Tibial artery (tissue), 4 donors: ENCODE results near the gene SMIM17.
A peak's percentile ranks its signal among the peaks of the same experiment; 100 is the strongest.

Experiments used
- DNase-seq, 2 donors: peaks; one replicate each; pipeline ENCODE4 v3.0.0-alpha.2; 2019
- H3K27ac ChIP-seq, 2 donors: fragments of 200-600 bp; sonication (generic) in 1 of 2; 1 replicate in 1 of 2; 2 replicates in 1 of 2; pipeline ENCODE4 v1.5.1; 2018 to 2019; ENCODE audit warnings: mild to moderate bottlenecking in 1 of 2
- H3K27me3 ChIP-seq, 2 donors: fragments of 200-600 bp; sonication (generic) in 1 of 2; one replicate each; pipeline versions ENCODE4 v1.5.1 to v1.6.0; 2016 to 2019
- H3K36me3 ChIP-seq, 3 donors: fragments of 200-600 bp; sonication (generic) in 2 of 3; one replicate each; pipeline ENCODE4 v1.5.1; 2016 to 2019; ENCODE audit warnings: mild to moderate bottlenecking in 2 of 3
- H3K4me1 ChIP-seq, 4 donors: fragments of 200-600 bp; sonication (generic) in 2 of 4; 1 replicate in 3 of 4; 2 replicates in 1 of 4; pipeline ENCODE4 v1.5.1; 2016 to 2019
- H3K4me3 ChIP-seq, 2 donors: fragments of 200-600 bp; sonication (generic) in 1 of 2; 1 replicate in 1 of 2; 2 replicates in 1 of 2; pipeline ENCODE4 v1.5.1; 2018 to 2019; ENCODE audit warnings: mild to moderate bottlenecking in 2 of 2
- H3K9me3 ChIP-seq, 3 donors: fragments of 200-600 bp; sonication (generic) in 1 of 3; one replicate each; pipeline ENCODE4 v1.5.1; 2016 to 2019
- intact Hi-C: fragments of 100-400 bp; cut with DNase I; formaldehyde crosslinking; loops from one replicate; pipeline ENCODE4 v1.15.0; 2023; ENCODE audit warnings: low total_unique reads
- TF ChIP-seq, protein P1 (sequence below), 2 experiments: fragments of 200-600 bp in 1 of 2; fragments of 450-650 bp in 1 of 2; IDR thresholded peaks; one replicate each; pipeline ENCODE4 v1.5.1; 2017 to 2019; ENCODE audit warnings: antibody characterized with exemption in 2 of 2, mild to moderate bottlenecking in 1 of 2, moderate library complexity in 1 of 2

The SMIM17 gene

DNA sequence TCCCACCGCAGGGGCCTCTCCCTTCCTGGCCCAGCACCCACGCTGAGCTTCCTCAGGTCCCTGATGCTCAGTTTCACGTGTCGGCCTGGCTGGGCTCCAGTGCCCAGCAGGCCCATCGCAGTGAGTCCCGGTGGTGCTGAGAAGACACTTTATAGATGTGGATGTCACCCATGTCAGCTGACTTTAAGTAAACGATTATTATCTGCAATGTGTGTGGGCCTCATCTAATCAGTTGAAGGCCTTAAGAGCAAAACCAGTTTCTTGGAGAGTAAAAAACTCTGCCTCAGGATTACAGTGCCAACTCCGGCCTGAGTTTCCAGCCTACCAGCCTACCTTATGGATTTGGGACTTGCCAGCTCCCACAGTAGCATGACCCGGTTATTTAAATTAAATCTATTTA is 17.3 kb upstream of the SMIM17 start:
- DNase-seq = no peak
- peaks cover 14 to 94% (median 40%) of the 10 kb centered on the region in 3 donors for H3K9me3 ChIP-seq
- no peak overlapping the region for H3K27ac ChIP-seq
- H3K4me3 ChIP-seq = no peak overlapping the region
- no peaks in the 10 kb centered on the region for H3K4me1 ChIP-seq
- H3K27me3 ChIP-seq = no peaks in the 10 kb centered on the region
- TF ChIP-seq, protein P1, sequence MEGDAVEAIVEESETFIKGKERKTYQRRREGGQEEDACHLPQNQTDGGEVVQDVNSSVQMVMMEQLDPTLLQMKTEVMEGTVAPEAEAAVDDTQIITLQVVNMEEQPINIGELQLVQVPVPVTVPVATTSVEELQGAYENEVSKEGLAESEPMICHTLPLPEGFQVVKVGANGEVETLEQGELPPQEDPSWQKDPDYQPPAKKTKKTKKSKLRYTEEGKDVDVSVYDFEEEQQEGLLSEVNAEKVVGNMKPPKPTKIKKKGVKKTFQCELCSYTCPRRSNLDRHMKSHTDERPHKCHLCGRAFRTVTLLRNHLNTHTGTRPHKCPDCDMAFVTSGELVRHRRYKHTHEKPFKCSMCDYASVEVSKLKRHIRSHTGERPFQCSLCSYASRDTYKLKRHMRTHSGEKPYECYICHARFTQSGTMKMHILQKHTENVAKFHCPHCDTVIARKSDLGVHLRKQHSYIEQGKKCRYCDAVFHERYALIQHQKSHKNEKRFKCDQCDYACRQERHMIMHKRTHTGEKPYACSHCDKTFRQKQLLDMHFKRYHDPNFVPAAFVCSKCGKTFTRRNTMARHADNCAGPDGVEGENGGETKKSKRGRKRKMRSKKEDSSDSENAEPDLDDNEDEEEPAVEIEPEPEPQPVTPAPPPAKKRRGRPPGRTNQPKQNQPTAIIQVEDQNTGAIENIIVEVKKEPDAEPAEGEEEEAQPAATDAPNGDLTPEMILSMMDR (IDR thresholded peaks at IDR 0.05) = no peak
- intact Hi-C loops = no loop called here
- peaks cover 50 to 69% (median 55%) of the 10 kb centered on the region in 3 donors for H3K36me3 ChIP-seq

DNA sequence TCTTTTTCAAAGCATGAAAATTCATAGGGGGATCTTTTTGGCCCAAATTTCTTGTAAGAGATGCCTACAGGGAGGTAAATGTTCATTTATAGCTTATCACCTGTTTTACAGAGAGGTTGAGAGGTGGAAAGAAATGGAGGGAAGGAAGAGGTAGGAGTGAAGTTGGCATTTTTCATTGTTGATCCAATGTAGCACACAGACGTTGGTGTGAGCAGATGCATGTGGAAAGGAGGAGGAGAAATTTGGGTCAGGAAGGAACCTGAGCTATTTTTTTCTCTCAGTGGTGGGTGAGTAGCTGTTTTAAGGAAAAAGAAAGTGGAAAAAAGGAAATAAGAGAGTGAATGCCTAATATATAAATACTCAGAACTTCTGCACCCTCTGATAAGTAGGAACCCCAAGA is 9.9 kb upstream of the SMIM17 start:
- TF ChIP-seq, protein P1 (IDR thresholded peaks at IDR 0.05) = no peak
- H3K36me3 ChIP-seq = peaks cover 0 to 29% (median 2%) of the 10 kb centered on the region in 3 donors
- no peak overlapping the region for H3K27ac ChIP-seq
- intact Hi-C loops = no loop called here
- no peak for DNase-seq
- no peaks in the 10 kb centered on the region for H3K4me1 ChIP-seq
- H3K4me3 ChIP-seq = no peak overlapping the region
- no peaks in the 10 kb centered on the region for H3K27me3 ChIP-seq
- H3K9me3 ChIP-seq = peaks cover 20 to 89% (median 40%) of the 10 kb centered on the region in 3 donors

DNA sequence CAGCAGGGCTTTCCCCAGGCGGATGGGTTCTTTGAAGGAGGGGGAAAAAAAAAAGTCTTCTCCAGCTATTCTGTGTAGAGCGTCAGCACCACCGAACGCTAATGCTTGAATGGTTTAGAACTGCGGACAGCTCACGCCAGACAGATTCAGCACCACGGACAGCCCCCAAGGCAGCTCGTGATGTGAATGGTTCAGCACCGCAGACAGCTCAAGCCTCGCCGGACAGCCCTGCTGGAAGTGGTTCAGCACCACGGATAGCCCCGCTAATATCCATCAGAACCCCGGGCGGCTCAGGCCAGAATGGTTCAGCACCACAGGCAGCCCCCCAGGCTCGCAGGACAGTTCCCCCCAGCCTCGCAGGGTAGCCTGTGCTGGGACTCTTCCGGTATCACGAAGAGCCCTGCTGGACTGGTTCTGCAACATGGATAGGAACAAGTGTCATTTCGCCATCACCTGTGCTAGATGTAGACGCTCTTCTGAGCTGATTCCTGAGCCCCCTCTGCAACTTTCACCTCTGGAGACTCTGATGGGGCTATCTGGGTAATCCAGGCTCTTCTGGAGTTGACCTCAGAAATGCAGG is 4.9 kb upstream of the SMIM17 start:
- Histone ChIP-seq H3K27me3 (peaks cover 0 to 6% of the 10 kb centered on the region in 2 donors), H3K27ac (no peak overlapping the region), H3K4me3 (no peak overlapping the region), H3K9me3 (peaks cover 0 to 53% (median 27%) of the 10 kb centered on the region in 3 donors), H3K4me1 (no peaks in the 10 kb centered on the region), H3K36me3 (peaks cover 0 to 13% (median 0%) of the 10 kb centered on the region in 3 donors)
- DNase-seq = peak in 1 of 2 donors; percentile 39
- intact Hi-C loops = no loop called here
- TF ChIP-seq, protein P1 (IDR thresholded peaks at IDR 0.05) = no peak

DNA sequence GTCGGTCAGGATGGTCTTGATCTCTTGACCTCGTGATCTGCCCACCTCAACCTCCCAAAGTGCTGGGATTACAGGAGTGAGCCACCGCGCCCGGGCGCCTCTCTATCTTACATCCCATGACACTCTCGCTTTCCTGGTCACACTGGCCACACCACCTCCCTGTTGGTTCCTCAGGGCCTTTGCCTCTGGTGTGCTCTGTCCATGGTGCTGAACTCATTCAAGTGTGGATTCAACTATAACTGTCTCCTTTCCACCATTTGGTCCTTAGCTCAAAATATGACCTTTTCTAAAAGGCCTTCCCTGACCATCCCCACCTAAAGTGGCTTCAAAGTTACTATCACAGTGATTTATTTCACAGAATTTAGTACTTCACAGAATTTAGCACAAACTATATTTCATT is 3.7 kb upstream of the SMIM17 start:
- H3K9me3 ChIP-seq = peaks cover 0 to 52% (median 16%) of the 10 kb centered on the region in 3 donors
- no peak overlapping the region for H3K4me3 ChIP-seq
- no peak overlapping the region for H3K27ac ChIP-seq
- intact Hi-C loops = no loop called here
- TF ChIP-seq, protein P1 (IDR thresholded peaks at IDR 0.05) = no peak
- DNase-seq = no peak
- no peaks in the 10 kb centered on the region for H3K4me1 ChIP-seq
- peaks cover 0 to 15% of the 10 kb centered on the region in 2 donors for H3K27me3 ChIP-seq
- H3K36me3 ChIP-seq = peaks cover 0 to 2% (median 0%) of the 10 kb centered on the region in 3 donors

DNA sequence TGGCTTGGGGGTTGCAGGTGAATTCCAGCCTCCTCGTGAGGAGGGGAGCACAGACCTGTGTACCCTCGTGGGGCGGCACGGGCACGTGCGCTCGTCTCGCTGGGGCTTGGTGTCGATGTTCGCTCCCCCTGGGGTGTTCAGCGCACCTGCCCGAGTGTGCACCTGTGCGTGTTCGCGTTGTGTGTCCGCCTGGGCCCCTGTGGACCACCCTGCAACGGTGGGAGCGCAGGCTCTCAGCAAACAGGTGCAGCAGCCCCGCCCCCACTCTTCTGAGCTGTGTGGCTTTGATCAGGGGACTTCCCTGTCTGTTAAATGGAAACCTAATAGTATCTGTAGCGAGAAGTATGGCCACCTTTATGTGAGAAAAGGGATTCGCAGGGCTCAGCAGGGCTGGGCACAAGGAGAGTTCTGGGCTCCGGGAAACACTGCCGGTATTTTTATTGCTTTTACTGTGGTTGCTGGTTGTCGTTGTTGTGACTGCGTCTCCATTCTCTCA is 549 bp downstream of the SMIM17 start:
- H3K9me3 ChIP-seq = peaks cover 0 to 29% (median 15%) of the 10 kb centered on the region in 3 donors
- H3K27ac ChIP-seq = no peak overlapping the region
- H3K36me3 ChIP-seq = peaks cover 0 to 12% (median 0%) of the 10 kb centered on the region in 3 donors
- H3K4me1 ChIP-seq = no peaks in the 10 kb centered on the region
- DNase-seq = no peak
- peaks cover 0 to 15% of the 10 kb centered on the region in 2 donors for H3K27me3 ChIP-seq
- TF ChIP-seq, protein P1 (IDR thresholded peaks at IDR 0.05) = no peak
- no peak overlapping the region for H3K4me3 ChIP-seq
- intact Hi-C loops = no loop called here
